H1 (cell line): ENCODE data around the gene NEDD9. TPM values are rescaled to one million over a fixed set of nuclear protein-coding genes. Genes with fewer than 3 reads are reported as not detected.

Experiments
- POLR2AphosphoS5 ChIP-seq: IDR thresholded peaks from 2 replicates; pipeline ENCODE4 v1.6.1; 2011; ENCODE audit warnings: low read depth, low read length
- RXRA ChIP-seq: IDR thresholded peaks from 2 replicates; pipeline ENCODE4 v1.6.1; 2011; ENCODE audit warnings: low read depth, mild to moderate bottlenecking, low read length, moderate library complexity; ENCODE audit not compliant: insufficient read depth
- polyA plus RNA-seq, 7 experiments: library from polyadenylated mRNA; depleted of rRNA in 3 of 7; stranded (reverse) in 5 of 7; unstranded in 2 of 7; fragments of >200 nt in 5 of 7; fragments of 200-250 nt in 2 of 7; gene quantifications; 1 replicate in 5 of 7; 2 replicates in 1 of 7; 4 replicates in 1 of 7; pipeline versions ENCODE4 v1.2.1 to v1.2.3, GENCODE V29; 2011 to 2013; ENCODE audit warnings: missing spikeins in 2 of 7, mixed read lengths in 2 of 7
- total RNA-seq: library from RNA; stranded (reverse); fragmentation: NEBNext Ultra II Directional; extraction: Animal tissue kit (Norgen Biotek cat#: 25700); gene quantifications from 2 replicates; pipeline ENCODE4 v1.2.1, GENCODE V29; 2021

The NEDD9 gene
- total and polyA plus RNA-seq, 2 of the 8 experiments (the other 6 are each of a cell fraction or from before 2014, with no cell fraction given): 3.6 to 12.0 TPM

DNA sequence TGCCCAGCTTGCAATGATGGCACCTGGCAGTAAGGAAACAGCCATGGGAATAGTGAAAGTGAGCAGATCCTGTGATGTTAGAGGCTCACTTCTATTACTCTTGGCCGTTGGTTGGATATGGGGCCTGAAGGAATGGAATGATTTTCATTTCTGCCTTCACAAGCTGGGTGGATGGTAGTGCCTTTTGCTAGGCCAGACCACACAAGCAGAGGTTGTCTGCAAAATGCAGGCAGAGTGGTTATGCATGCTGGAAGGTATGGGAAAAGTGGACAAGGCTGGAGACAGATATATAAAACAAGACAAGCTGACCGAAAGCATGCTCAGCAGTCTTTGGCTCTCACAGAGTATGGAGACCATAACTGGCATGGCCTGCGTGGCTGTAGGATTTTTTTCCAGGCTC is 70.2 kb downstream of the NEDD9 start (continued):
- no peak for TF ChIP-seq RXRA
- no peak for TF ChIP-seq POLR2AphosphoS5
